Measurements from ENCODE around the gene LCE5A. TPM values are rescaled to one million over a fixed set of nuclear protein-coding genes. Genes with fewer than 3 reads are reported as not detected.
A peak's percentile ranks its signal among the peaks of the same experiment; 100 is the strongest.

LCE5A gene
- total RNA-seq, 1 donor from 2014 or later: not detected

DNA sequence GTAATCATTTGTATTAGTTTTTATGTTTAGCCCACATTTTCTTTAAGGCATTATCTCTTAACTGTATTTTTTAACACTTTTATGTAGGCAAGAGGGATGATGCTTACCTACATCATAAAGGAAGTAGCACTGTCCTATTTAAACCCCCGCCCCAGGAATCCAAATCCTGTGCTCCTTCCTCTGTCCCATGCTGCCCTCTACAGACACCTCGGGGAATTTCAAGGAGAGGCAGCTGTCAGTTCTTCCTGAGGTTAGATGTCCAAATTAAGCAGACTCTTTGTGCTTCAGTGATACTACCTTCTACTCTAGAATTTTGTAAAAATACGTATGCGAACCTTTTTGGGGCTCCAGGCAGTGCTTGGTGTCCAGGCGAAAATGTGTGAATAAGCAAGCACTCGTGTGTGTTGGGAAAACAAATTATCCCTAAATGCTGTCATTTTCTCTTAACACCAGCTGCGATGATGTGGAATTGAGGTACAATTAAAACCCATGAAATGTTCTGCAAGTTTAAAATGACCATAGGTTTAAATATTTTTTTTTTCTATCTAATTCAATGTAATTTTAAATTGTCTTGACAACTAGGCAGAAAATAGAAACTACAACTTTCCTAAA is 22.8 kb downstream of the LCE5A start:
- peaks cover 47% of the 10 kb centered on the region for H3K9me3 Mint-ChIP-seq (ENCODE audit: unreplicated experiment)
- no peak overlapping the region for H3K27ac Mint-ChIP-seq (ENCODE audit: unreplicated experiment)
- no peak for DNase-seq (ENCODE audit: extremely low spot score, unreplicated experiment)
- H3K27me3 Mint-ChIP-seq (ENCODE audit: unreplicated experiment): no peaks in the 10 kb centered on the region
- no peaks in the 10 kb centered on the region for H3K4me1 Mint-ChIP-seq (ENCODE audit: unreplicated experiment)
- TF ChIP-seq, protein P1, sequence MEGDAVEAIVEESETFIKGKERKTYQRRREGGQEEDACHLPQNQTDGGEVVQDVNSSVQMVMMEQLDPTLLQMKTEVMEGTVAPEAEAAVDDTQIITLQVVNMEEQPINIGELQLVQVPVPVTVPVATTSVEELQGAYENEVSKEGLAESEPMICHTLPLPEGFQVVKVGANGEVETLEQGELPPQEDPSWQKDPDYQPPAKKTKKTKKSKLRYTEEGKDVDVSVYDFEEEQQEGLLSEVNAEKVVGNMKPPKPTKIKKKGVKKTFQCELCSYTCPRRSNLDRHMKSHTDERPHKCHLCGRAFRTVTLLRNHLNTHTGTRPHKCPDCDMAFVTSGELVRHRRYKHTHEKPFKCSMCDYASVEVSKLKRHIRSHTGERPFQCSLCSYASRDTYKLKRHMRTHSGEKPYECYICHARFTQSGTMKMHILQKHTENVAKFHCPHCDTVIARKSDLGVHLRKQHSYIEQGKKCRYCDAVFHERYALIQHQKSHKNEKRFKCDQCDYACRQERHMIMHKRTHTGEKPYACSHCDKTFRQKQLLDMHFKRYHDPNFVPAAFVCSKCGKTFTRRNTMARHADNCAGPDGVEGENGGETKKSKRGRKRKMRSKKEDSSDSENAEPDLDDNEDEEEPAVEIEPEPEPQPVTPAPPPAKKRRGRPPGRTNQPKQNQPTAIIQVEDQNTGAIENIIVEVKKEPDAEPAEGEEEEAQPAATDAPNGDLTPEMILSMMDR (IDR thresholded peaks at IDR 0.05): peak; percentile 8
- no peaks in the 10 kb centered on the region for H3K36me3 Mint-ChIP-seq (ENCODE audit: unreplicated experiment)
- H3K4me3 Mint-ChIP-seq (ENCODE audit: unreplicated experiment): no peak overlapping the region

DNA sequence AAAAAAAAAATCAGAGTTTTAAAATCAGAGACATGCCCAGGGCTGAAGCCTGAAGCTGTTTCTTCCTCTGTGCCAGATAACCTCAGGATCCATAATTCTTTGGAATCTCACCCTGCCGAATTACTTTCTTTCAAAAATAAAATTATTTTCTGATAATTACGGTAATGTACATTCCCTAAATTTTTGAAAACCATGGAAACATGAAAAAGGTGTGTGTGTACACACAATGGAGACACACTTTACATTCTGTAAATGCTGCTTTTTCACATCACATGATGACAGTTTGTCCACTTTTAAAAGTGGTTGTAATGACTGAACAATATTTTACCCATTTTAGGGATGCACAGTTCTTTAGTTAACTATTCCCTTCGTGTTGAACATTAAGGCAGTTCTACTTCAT is 25.2 kb downstream of the LCE5A start:
- no peaks in the 10 kb centered on the region for H3K36me3 Mint-ChIP-seq (ENCODE audit: unreplicated experiment)
- H3K4me1 Mint-ChIP-seq (ENCODE audit: unreplicated experiment): no peaks in the 10 kb centered on the region
- TF ChIP-seq, protein P1 (IDR thresholded peaks at IDR 0.05): no peak
- no peak for DNase-seq (ENCODE audit: extremely low spot score, unreplicated experiment)
- no peak overlapping the region for H3K4me3 Mint-ChIP-seq (ENCODE audit: unreplicated experiment)
- no peaks in the 10 kb centered on the region for H3K27me3 Mint-ChIP-seq (ENCODE audit: unreplicated experiment)
- H3K9me3 Mint-ChIP-seq (ENCODE audit: unreplicated experiment): peaks cover 45% of the 10 kb centered on the region
- H3K27ac Mint-ChIP-seq (ENCODE audit: unreplicated experiment): no peak overlapping the region

DNA sequence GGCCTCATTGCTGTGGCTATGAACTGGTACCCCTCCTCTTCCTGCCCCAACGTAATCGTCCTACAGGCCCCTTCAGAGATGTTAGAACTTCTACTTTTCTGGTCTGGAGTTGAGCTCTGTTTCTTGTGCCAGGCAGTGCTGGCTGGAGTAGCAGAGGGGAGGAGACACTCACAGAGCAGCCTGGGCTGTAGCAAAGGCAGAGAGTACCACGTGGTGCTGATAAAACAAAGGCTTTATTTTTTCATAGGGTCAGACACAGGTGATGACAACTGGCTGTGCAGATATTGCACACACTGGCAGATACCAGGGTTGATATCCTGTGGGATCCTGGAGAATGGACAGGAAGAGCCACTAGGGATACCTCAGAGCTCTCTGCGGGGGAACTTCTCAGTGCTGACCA is 26.9 kb downstream of the LCE5A start:
- Mint-ChIP-seq H3K27ac (ENCODE audit: unreplicated experiment) (no peak overlapping the region), H3K27me3 (ENCODE audit: unreplicated experiment) (no peaks in the 10 kb centered on the region), H3K4me3 (ENCODE audit: unreplicated experiment) (no peak overlapping the region), H3K9me3 (ENCODE audit: unreplicated experiment) (peaks cover 50% of the 10 kb centered on the region), H3K4me1 (ENCODE audit: unreplicated experiment) (no peaks in the 10 kb centered on the region), H3K36me3 (ENCODE audit: unreplicated experiment) (no peaks in the 10 kb centered on the region)
- TF ChIP-seq, protein P1 (IDR thresholded peaks at IDR 0.05): no peak
- DNase-seq (ENCODE audit: extremely low spot score, unreplicated experiment): no peak

DNA sequence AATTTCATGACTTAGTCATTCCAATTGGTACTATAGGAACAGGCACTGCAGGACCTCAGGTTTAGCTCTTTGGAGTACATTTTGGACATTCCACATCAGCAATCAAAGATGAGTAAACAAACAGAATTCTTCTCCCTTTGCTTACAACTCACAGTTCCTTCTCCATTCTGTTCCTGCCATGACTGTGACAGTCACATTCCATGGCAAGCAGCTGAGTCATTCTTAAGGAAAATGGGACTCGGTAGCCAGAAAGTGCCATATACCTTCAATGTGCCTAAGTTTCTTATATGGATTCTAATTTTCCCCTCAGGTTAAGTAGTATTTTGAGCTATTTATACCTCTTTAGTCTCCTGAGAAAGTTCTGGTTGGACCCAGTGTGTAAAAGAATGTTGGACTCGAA is 29.3 kb downstream of the LCE5A start:
- TF ChIP-seq, protein P1 (IDR thresholded peaks at IDR 0.05): no peak

DNA sequence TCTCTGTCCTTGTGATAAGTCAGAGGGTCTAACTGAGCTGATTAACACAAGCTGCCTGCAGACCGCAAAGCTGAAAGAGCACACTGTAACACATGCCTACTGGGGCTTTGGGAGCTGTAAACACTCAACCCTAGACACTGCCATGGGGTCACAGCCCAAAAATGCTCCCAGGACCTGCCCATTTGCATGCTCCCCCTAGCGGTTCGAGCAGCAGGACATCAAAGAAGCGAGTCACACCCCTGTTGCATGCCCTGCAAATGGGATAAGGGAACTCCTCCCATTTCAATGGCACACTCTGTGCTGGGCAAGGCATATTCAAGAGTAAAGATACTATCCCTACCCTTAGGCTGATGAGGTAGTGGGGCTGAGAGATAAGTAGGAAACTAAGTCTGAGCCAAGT is 33.2 kb downstream of the LCE5A start:
- no peak overlapping the region for H3K4me3 Mint-ChIP-seq (ENCODE audit: unreplicated experiment)
- no peak overlapping the region for H3K27ac Mint-ChIP-seq (ENCODE audit: unreplicated experiment)
- no peaks in the 10 kb centered on the region for H3K27me3 Mint-ChIP-seq (ENCODE audit: unreplicated experiment)
- TF ChIP-seq, protein P1 (IDR thresholded peaks at IDR 0.05): no peak
- no peak for DNase-seq (ENCODE audit: extremely low spot score, unreplicated experiment)
- H3K4me1 Mint-ChIP-seq (ENCODE audit: unreplicated experiment): no peaks in the 10 kb centered on the region
- H3K9me3 Mint-ChIP-seq (ENCODE audit: unreplicated experiment): peaks cover 43% of the 10 kb centered on the region
- H3K36me3 Mint-ChIP-seq (ENCODE audit: unreplicated experiment): no peaks in the 10 kb centered on the region

More for the DNA sequence above, 29.3 kb downstream of the LCE5A start:
- Mint-ChIP-seq H3K4me3 (ENCODE audit: unreplicated experiment) (no peak overlapping the region), H3K4me1 (ENCODE audit: unreplicated experiment) (no peaks in the 10 kb centered on the region), H3K36me3 (ENCODE audit: unreplicated experiment) (no peaks in the 10 kb centered on the region), H3K9me3 (ENCODE audit: unreplicated experiment) (peaks cover 54% of the 10 kb centered on the region), H3K27ac (ENCODE audit: unreplicated experiment) (no peak overlapping the region), H3K27me3 (ENCODE audit: unreplicated experiment) (no peaks in the 10 kb centered on the region)
- no peak for DNase-seq (ENCODE audit: extremely low spot score, unreplicated experiment)

All from osteocyte (in vitro differentiated cells).